Measurements from ENCODE around the gene TSPAN10. TPM values are rescaled to one million over a fixed set of nuclear protein-coding genes. Genes with fewer than 3 reads are reported as not detected.

The TSPAN10 gene
- total and polyA plus RNA-seq, 2 of the 8 experiments (the other 6 are each of a cell fraction or from before 2014, with no cell fraction given) = 0.99 to 1.1 TPM

DNA sequence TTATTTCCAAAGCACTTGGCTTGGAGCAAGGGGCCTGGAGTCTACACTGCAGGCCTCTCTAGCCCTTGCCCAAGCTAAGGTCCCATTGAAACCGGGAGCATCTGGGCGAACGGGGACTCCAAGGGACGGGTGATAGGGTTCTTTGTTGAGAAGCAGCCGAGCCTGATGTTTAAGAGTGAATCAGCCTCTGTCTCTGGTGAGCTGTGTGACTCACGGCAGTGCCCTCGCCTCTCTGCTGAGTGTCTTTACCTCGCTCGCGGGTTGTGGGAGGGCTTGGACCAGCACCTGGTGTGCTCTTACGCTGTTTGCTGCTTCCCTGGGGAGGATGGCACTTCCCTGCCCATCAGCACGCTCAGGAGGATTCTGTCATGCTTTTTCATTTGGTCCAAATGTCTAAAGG is 48.1 kb downstream of the TSPAN10 start:
- DNase-seq (ENCODE audit: low read depth in 1 of 2, low spot score in 2 of 2) (no peak), FAIRE-seq (no peak)
- no peak overlapping the region for H2BK12ac ChIP-seq (ENCODE audit: low read depth, low read length)
- H3K27me3 ChIP-seq (replicated peaks in 1 of 4; ENCODE audit: control insufficient read depth in 3 of 4, extremely low read depth in 1 of 4, insufficient read depth in 3 of 4, low read length in 3 of 4) = no peaks in the 10 kb centered on the region; a peak in 1 of 7 replicates
- H3K79me1 ChIP-seq (ENCODE audit: low read depth, low read length) = peaks cover 15% of the 10 kb centered on the region
- no peak overlapping the region for H3K4ac ChIP-seq (replicated peaks; ENCODE audit: insufficient read length, low read depth, low read length)
- H3K56ac ChIP-seq (replicated peaks; ENCODE audit: insufficient read length, low read depth, low read length) = no peak overlapping the region
- peaks cover 3 to 14% (median 7%) of the 10 kb centered on the region in 4 experiments; a peak in 6 of 7 replicates for H3K4me1 ChIP-seq (replicated peaks in 1 of 4; ENCODE audit: control insufficient read depth in 3 of 4, insufficient read depth in 4 of 4, low read length in 3 of 4)
- H4K5ac ChIP-seq (ENCODE audit: insufficient read length, low read depth, low read length) = no peak overlapping the region
- CTCF ChIA-PET (ENCODE audit: partially characterized antibody) = interaction anchor here (0.6 to 3.1 kb wide), 7 partner anchors 9 to 184 kb away, joined by 4 to 20 read pairs (median 5); partner anchors contain the start of gene MRPL12
- no peak overlapping the region for H3K9ac ChIP-seq (replicated peaks in 1 of 4; ENCODE audit: extremely low read depth in 1 of 4, low read depth in 3 of 4, low read length in 3 of 4)
- no peak overlapping the region for H4K8ac ChIP-seq (ENCODE audit: extremely low read depth, insufficient read depth, low read length)
- WGBS, 2 experiments (ENCODE audit: extremely low coverage in 1 of 2, insufficient coverage in 1 of 2, insufficient read length in 1 of 2, insufficient replicate concordance in 2 of 2, low coverage in 1 of 2, low lambda C conversion rate in 2 of 2, missing lambda C conversion rate in 1 of 2) = 86% methylated on average over 12 of the region's 12 CpGs; no CpG with 5 or more reads in 1 of the 2 experiments
- H2AFZ ChIP-seq (ENCODE audit: low read length) = no peak overlapping the region
- H3K79me2 ChIP-seq (ENCODE audit: control insufficient read depth in 1 of 2, insufficient read depth in 2 of 2, low read length in 2 of 2) = peaks cover 4 to 39% of the 10 kb centered on the region in 2 experiments; a peak in 3 of 4 replicates
- H2BK20ac ChIP-seq (ENCODE audit: low read length) = no peak overlapping the region
- H2BK15ac ChIP-seq (ENCODE audit: low read length) = no peak overlapping the region
- no peak overlapping the region for H2AK5ac ChIP-seq (ENCODE audit: low read depth, low read length)
- H3K23me2 ChIP-seq (ENCODE audit: low read depth, low read length) = peaks cover 12% of the 10 kb centered on the region
- H3K14ac ChIP-seq (ENCODE audit: insufficient read length) = no peak overlapping the region
- H3K27ac ChIP-seq (ENCODE audit: low read depth, low read length) = no peak overlapping the region
- 0 out of 2 replicates have a peak overlapping the region, but pooled peaks have one; percentile 4 for H2BK5ac ChIP-seq (ENCODE audit: low read depth, low read length)
- peaks cover 0 to 31% of the 10 kb centered on the region in 2 experiments for H4K20me1 ChIP-seq (replicated peaks in 1 of 2; ENCODE audit: control insufficient read depth in 1 of 2, insufficient read depth in 2 of 2, low read length in 2 of 2)
- peaks cover 2 to 23% (median 17%) of the 10 kb centered on the region in 4 experiments; a peak in 6 of 8 replicates for H3K36me3 ChIP-seq (ENCODE audit: control insufficient read depth in 2 of 4, insufficient read depth in 4 of 4, low read length in 3 of 4)
- no peak overlapping the region for H2BK120ac ChIP-seq (replicated peaks; ENCODE audit: low read depth, low read length)
- H4K91ac ChIP-seq (replicated peaks; ENCODE audit: insufficient read length, low read length) = no peak overlapping the region
- no peak overlapping the region for H3K18ac ChIP-seq (ENCODE audit: extremely low read depth, low read length)
- H3K9me3 ChIP-seq (ENCODE audit: insufficient read depth in 2 of 2, low read depth in 1 of 2, low read length in 1 of 2) = no peaks in the 10 kb centered on the region
- H3K4me2 ChIP-seq (ENCODE audit: insufficient read depth in 1 of 2, low read depth in 2 of 2, low read length in 2 of 2) = peak overlapping the region; percentile 76 to 88; a peak in 3 of 4 replicates
- no peak overlapping the region for H3K23ac ChIP-seq (ENCODE audit: insufficient read length)
- peak overlapping the region in 2 of 4 experiments; percentile 57 to 88; a peak in 4 of 8 replicates for H3K4me3 ChIP-seq (ENCODE audit: extremely low read depth in 1 of 4, insufficient read depth in 2 of 4, low read depth in 3 of 4, low read length in 4 of 4)
- TF ChIP-seq CREB1 (IDR thresholded peaks at IDR 0.05) = no peak
- TF ChIP-seq SUZ12 (IDR thresholded peaks at IDR 0.05; ENCODE audit: low read length) = no peak
- no peak for TF ChIP-seq BACH1 (IDR thresholded peaks at IDR 0.05; ENCODE audit: low read length)
- TF ChIP-seq, protein P1, sequence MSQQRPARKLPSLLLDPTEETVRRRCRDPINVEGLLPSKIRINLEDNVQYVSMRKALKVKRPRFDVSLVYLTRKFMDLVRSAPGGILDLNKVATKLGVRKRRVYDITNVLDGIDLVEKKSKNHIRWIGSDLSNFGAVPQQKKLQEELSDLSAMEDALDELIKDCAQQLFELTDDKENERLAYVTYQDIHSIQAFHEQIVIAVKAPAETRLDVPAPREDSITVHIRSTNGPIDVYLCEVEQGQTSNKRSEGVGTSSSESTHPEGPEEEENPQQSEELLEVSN (IDR thresholded peaks at IDR 0.05) = no peak
- TF ChIP-seq NRF1 (IDR thresholded peaks at IDR 0.05; ENCODE audit: low read depth, low read length) = no peak
- no peak for TF ChIP-seq SAP30 (IDR thresholded peaks at IDR 0.05; ENCODE audit: insufficient read depth, insufficient replicate concordance, low read length)
- TF ChIP-seq SIRT6 (IDR thresholded peaks at IDR 0.05; ENCODE audit: low read length) = no peak
- POLR2A ChIA-PET (ENCODE audit: partially characterized antibody) = interaction anchor here (1.0 to 28.4 kb wide), 6 partner anchors 9 to 24 kb away, joined by 4 to 436 read pairs (median 38); partner anchors contain the start of genes CCDC137, MRPL12, OXLD1 and SLC25A10

Measured in H1 (cell line).